Measurements from ENCODE around the gene PCDH9.
A peak's percentile ranks its signal among the peaks of the same experiment; 100 is the strongest.
"Not testable (repeated sequence)": the region's sequence is repeated elsewhere in the genome, so short reads cannot be mapped to it uniquely, and the experiment has no call there.

Gene PCDH9

DNA sequence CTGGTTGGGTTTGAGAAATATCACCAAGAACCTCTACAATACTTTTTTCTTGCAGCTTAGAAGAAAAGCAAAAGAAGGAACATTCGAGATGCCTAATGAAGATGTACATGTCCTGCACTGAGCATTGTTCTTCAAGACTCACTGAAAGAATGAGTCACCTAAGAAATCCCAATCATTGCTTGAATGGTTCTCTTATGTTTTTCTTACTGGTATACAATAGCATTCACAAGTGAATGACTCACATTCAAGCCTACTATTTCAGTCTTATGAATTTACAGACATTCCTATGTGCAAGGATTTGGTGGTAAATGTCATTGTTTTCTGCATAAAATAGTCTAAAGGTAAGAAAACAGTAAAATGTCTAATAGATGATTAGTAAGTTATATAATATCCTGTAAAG, 594.6 kb downstream of the PCDH9 start:
- DNase-seq = no peak

DNA sequence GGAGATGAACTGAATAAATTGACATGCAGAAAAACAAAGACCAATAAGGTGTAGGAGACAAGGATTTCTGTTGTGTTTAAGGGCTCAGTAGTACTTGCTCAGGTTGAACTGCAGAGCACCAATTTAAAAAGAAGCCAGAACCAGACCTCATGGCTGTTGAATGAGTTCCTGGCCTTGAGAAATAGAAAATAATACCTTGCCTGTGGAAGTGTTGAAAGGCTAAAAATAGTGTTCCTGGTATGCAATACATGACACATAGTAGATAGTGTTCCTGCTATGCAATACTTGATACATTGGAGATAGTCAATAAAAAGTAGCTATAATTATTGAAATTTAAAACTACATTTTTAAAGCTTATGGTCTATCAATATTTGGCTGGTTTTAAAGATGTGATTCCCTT, 595.8 kb downstream of the PCDH9 start:
- no peak for DNase-seq

DNA sequence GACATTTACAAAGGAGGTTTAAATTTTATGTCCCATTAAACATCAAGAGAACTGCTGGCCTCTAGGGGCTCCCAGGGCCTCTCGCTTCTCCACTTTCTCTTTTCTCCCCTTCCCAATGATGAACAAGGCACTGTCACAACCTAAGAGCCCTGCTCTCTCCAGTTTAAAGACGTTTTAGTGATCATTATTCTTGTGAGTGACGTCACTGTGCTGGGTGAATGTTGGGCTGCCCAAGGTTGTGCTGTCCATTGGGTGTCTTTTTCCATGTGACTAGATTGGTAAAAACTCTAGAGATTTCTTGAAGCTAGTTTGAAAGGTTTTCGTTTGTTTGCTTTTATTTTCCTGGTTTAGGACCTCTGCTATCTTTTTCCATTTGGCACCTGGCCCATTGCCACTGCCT, 602.6 kb downstream of the PCDH9 start:
- DNase-seq = no peak

DNA sequence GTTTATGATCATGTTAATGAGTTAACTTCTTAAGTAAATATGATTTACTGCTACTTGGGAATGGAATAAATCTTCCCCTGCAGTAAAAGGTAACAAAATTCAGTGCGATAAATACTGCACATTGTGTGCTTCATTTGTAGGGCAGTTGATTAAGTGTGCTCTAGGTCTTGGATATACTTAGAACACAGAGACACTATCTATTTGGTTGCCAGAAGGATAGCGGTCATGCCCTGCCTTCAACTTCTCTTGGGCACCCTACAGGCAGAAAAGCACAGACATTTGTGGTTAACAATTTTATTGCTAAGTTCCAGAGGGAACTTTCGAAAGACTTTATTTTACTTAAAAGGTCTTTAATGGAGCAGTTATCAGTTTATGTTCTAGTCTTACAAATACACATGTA, 605.8 kb downstream of the PCDH9 start:
- no peak for DNase-seq

DNA sequence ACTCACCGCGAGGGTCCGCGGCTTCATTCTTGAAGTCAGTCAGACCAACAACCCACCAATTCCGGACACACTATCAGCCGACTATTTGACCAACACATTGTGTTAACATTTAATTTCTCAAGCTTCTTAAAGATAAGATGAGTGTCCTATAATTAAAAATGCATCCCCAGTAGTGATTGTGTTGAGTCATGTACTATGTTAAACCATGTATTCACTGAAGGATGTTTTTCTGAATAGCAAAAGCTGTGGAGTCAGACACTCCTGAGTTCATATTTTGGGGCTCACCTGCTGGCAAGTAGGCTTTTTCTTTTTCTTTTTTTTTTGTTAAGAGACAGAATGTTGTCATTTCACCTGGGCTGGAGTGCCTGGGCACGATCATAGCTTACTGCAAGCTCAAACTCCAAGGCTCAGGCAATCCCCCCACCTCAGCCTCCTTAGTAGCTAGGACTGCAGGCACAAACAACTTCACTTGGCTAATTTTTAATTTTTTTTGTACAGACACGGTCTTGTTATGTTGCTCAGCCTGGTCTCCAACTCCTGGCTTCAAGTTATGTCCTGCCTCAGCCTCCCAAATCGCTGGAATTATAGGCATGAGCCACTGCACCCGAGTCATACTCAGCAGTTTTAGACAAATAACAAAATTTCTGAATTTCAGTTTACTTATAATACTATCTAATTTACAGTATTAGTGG, 606.9 kb downstream of the PCDH9 start:
- no peak for DNase-seq

DNA sequence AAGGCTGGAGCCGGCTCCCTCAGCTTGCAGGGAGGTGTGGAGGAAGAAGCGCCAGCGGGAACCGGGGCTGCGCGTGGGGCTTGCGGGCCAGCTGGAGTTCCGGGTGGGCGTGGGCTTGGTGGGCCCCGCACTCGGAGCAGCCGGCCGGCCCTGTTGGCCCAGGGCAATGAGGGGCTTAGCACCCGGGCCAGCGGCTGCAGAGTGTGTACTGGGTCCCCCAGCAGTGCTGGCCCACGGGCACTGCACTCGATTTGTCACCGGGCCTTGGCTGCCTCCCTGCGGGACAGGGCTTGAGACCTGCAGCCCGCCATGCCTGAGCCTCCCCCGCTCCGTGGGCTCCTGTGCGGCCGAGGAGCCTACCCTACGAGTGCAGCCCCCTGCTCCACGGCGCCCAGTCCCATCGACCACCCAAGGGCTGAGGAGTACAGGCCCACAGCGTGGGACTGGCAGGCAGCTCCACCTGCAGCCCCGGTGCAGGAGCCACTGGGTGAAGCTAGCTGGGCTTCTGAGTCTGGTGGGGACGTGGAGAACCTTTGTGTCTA, 608.2 kb downstream of the PCDH9 start:
- not testable (repeated sequence) for DNase-seq

DNA sequence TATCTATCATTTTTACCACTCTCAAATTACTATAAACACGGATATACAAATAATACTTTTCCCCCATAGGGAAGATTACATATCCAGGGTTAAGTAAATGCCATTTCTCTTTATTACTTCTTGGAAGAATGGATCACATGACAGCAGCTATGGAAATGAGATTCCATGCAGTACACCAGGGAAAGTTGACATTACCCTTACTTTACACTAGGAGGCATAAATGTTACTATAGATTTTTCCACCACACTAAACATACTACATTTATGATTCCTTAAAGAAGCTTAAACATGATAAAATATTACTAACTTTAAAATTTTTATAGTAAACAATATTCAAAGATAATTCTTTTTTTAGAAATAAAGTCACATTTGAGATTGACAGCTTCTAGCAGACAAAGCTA, 611.4 kb downstream of the PCDH9 start:
- peak; percentile 3 for DNase-seq

DNA sequence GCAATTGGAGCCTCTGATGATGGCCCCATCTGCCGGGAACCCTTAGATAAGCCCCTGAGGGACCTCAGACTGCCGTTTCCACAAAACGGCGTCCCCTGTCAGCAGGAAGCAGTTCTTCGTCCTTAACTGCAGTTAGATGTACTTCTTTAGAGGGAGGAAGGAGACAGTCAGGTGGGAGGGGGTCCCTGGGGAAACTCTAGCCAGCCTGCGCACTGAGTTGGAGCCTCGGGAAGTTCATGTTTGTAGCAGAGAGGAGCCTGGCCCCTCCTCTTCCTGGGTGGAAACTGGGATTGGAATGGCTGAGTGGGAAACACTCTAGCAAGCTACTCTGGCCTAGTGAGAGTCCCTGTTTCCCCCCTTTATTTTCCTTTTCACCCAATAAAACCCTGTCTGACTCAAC, 612.4 kb downstream of the PCDH9 start:
- DNase-seq = no peak

DNA sequence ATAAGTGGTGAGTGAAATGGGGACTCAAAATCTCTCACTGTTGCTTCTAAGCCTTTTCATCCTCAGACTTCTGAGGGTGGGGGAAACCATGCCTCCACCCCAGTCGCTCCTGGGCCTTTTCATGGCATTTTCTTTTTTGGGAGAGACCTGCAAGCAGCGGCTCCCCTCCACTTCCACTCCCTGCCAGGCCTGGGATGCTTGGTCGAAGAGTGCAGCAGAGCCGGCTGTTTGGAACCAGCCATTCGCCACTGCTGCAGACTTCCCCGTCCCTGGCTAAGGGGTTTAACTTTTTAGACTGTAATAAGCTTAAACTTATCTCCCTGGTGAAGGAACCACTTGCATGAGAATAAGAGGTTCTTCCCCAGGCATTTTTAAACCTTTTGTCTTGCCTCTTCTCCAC, 617.2 kb downstream of the PCDH9 start:
- no peak for DNase-seq

DNA sequence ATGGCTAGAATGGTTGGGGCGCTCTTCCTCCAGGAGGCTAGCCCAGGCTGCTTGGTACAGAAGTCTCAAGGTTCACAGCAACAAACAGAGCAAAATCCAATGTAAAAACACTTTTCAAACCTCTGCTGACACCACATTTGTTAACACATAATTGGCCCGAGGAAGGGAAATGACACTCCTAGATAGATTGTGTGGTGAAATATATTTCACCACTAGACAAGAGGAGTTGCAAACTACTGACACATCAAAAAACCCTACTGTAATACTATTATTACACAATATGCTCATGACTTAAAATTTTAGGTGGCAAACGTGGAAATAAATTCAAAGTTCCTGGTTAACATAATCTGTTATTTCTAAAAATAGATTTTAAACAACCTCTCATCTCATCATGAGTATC, 643.6 kb downstream of the PCDH9 start:
- DNase-seq = no peak

DNA sequence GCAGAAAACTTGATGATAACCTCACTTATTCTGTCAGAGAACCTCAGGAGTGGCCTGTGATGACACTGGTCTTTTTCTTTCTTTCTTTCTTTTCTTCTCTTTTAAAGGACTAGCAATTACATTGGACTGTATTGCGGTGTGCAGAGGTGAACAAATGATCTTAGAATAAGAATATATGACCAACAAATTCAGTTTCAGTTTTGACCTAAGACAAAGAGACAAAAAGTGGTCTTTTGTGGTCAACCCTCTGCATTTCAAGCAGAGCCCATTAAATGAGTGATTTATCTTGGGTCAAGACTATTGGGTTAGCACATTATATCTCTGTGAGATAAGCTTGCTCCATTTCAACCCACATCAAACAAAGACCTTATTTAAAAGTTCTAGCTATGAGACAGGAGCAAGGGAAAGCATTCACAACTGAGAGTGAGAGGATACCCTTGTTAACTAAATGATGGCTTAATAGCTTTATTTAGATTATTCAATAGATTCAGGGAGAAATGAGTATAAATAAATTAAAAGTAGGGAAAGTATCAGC, 644.4 kb downstream of the PCDH9 start:
- no peak for DNase-seq

DNA sequence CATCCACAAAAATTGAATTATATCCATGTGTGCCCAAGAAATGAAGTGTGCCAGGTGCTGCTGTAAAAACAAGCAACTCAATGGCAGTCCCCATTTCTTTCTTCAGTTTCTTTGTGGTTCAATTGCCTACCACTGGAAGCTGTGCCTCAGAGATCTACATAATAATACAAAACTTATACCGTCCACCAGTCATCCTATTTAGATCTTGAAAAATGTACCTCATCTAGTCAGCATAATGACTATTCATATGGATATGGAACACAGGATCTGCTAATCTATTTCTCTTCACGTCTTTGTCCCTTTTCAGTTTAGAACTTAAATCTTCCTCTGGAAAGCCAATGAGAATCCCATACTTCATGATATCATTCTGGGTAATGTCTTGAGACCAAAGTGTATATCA, 648.5 kb downstream of the PCDH9 start:
- no peak for DNase-seq

DNA sequence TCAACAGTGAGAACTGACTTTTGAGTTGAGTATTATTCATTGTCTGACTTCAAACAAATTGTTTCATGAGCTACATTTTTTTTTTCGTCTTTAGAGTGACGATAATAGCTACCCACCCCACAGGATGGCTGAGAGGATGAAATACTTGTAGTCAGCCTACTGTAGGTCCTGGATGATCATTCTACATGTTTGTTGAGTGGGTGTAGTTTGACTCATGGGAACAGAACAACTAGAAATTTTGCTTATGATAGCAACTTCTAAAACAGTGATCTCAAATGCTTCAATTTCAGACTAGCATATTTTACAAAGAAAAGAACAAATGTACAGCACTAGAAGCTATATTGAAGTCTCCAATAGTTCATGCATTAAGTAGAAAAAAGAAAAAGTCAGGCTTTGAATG, 651.8 kb downstream of the PCDH9 start:
- DNase-seq = no peak

DNA sequence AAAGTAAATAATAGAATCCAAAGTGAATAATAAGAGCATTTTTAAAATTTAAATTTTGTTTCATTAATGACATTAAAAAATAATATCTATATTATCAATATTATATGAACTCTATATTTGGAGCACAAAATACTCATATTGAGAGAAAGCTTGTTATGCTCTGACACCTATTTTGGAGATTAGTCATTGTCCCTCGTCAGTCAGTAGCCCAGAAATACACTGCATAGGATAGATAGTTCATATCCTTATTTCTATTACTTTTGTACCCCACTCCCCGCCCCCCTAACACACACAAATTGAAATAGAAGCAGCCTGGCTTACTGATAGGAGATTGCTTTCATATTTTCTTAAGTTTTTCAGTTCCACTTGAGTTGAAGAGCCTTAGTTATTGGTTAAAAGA, 652.8 kb downstream of the PCDH9 start:
- DNase-seq = no peak

DNA sequence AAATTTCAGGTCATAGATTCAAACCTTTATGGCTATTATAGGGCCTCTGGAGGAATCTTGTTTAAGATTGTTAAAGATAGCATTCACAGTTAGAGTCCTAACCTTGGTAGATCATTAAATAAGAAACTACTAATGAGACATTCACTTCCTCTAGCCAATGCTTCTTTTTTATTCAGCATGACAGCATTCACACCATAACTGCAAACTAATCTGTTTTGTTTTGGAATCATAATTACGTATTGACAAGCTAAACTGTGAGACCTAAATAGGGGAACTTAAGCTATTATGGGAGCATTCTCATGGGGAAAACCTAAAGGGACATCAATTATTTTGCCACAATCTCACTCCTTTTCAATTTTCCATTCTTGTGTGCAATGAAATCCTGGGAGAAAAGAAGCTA, 653.8 kb downstream of the PCDH9 start:
- DNase-seq = no peak

DNA sequence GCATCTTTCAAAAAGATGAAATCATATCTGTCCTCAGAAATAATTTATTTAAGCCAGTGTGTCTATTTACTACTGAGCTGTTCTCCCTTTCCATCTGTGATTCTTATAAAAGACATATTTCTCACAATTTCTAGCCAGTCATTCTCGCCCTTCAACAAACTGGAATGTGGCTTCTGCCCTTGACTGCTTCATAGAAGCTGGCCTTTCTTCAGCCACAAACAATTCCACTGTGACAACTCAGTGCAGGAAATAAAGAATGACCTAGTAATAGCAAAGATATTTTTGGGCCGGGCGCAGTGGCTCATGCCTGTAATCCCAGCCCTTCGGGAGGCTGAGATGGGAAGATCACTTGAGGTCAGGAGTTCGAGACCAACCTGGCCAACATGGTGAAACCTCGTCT, 655.5 kb downstream of the PCDH9 start:
- DNase-seq = no peak

DNA sequence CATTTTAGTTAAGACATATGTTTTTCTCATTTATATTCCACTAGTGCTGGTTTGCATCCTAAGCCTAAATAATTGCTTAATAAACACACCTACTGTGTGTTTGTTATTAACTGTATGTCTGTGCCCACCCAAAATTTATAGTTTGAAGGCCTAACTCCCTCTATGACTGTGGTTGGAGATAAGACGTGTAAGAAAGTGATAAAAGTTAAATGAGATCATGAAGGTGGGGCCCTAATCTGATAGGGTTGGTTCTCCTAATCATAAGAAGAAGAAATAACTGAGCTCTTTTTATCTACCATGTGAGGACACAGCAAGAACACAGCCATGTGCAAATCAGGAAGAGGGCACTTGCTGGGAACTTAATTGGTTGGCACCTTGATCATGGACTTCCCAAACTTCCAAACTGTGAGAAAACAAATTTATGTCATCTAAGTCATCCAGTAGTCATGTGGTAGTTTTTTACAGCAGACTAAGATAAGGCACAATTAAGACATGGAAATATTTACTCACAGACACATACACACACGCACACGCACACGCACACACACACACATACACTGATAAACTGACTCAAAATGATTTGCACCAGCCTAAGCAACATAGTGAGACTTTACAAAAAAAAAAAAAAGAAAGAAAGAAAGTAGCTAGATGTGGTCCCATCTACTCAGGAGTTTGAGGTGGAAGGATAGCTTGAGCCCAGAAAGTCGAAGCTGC, 662.1 kb downstream of the PCDH9 start:
- no peak for DNase-seq

DNA sequence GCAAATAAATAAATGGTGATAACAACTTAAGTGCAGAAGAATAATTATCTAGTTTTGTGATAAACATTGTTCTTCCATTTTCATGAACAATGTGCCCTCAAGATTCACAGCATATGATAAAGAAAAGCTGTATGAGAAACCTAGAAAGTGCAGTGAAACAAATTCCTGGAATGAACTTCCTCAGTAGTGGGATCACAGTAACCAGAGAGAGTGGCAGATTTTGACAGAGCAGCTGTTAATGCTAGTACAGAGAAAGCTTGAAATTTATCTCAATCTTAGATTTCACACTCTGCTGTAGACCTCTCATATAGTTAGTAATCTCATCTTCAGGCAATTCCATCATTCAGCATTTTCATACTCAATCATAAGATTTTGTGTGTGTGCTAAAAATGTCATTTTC, 664.9 kb downstream of the PCDH9 start:
- no peak for DNase-seq

DNA sequence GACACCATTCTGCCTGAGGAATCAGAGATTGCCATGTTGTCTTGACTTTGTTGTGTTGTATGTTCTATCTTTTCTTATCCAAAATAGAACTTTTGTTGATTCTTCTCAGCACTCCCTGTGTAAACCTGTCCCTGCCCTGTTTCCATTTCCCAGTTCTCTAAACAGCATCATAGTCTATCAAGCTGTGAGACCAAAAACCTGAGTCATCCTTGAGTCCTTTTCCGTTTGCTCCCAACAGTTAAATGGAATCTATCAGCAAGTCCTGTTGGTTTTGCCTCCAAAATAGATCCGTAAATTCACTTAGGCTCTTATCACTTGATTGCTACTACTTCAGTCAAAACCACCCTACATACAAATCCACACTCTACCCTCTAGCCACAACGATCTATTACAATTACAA, 667.1 kb downstream of the PCDH9 start:
- DNase-seq = no peak

DNA sequence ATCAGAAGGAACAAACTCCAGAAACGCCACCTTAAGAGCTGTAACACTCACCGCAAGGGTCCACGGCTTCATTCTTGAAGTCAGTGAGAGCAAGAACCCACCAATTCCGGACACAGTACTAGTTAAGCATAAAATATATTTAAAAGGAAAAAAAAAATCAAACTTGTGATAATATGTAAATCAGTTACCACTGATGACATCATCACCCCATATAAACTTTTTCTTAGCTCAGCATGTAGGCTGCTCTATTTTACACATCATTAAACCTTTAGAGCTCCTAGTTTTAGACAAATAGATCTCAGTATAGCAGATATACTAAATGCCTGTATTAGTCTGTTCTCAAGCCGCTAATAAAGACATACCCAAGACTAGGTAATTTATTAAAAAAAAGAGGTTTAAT, 668.1 kb downstream of the PCDH9 start:
- no peak for DNase-seq

DNA sequence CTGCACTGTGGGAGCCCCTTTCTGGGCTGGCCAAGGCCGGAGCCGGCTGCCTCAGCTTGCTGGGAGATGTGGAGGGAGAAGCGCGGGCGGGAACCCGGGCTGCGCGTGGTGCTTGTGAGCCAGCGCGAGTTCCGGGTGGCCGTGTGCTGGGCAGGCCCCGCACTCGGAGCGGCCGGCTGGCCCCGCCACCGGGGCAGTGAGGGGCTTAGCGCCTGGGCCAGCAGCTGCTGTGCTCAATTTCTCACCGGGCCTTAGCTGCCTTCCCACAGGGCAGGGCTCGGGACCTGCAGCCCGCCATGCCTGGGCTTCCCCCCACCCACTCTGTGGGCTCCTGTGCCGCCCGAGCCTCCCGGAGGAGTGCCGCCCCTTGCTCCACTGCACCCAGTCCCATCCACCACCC, 669.1 kb downstream of the PCDH9 start:
- DNase-seq = no peak

DNA sequence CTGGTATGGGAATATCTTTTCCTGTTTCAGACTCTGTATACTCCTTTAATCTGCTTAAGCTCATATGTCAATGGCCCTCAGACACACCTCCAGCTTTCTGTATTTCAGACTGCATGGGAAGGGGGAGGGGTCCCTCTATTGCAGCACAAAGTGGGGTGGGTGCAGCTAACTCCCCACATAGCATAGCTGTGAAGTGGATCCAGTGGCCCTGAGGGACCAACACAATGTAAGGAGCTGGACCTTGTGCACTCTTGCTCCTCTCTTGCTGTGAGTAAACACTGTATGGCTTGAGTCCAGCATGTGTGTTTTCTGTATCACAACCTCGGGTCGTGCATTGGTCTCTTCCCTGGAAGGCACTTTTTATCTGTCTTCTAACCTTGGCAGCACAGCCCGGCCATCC, 669.9 kb downstream of the PCDH9 start:
- no peak for DNase-seq

DNA sequence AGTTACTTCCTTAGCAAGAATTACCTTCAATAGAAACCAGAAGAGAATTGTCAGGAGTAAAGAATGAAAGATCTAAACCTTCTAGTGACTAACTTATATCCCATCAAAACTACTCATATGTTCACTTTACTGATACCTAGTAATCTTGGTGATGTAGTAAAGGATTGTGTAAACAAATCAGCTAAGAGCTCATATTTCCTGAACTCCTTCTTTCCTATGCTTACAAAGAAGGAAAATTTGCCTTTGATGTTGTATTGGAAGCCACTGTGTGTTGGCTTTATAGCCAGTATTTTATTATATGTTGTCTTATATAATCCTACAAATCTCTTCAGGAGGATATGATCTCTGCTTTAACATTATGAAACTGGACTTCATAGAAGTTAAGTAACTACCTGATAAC, 671.0 kb downstream of the PCDH9 start:
- DNase-seq = no peak

DNA sequence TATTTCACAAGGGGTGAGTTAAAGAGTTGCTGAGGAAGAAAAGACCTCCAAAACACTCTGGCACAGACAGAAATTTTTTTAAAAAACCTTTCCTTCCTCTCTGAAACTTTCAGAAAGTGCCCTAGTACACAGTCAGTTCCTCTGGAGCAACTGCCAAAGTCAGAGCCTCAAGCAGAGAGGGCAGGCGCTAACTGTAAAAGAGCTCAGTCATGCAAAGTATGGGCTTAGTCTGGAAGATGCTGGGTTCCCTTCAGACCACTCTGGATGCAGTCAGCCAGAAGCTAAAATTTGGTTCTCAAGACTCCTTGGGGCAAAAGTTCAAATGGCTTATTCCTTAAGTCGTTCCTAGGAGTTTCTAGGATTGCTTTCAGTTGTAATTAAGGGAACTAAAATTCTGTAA, 671.6 kb downstream of the PCDH9 start:
- no peak for DNase-seq

DNA sequence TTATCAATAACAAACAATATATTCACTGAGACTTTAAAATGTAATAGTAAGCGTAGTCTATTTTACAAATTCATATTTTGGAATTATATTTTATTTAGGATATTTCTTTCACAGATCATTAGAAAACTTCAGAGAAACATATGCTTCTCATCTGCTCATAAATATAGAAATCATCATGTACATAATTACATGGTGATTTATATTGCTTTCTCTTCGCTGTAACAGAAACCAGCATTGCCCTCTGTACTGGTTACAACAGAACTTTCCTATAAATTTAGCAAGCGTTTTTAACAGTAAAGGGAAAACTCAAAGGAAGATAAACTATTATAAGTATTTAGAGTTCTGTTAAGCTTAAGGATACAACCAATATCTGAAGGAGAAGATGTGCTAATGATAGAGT, 672.8 kb downstream of the PCDH9 start:
- no peak for DNase-seq
